ENCODE data around the gene RAD51AP1.

RAD51AP1 gene

GRCh38 chr12:4584281-4584680, 45.6 kb downstream of the RAD51AP1 start:
- no peak overlapping the region for H3K27ac ChIP-seq
- no peak for TF ChIP-seq CTCF (conservative IDR thresholded peaks at IDR 0.05)
- TF ChIP-seq ZFX (IDR thresholded peaks at IDR 0.05) = no peak

- no peak overlapping the region for H3K27ac ChIP-seq
- TF ChIP-seq ZFX (IDR thresholded peaks at IDR 0.05) = no peak
- TF ChIP-seq CTCF (conservative IDR thresholded peaks at IDR 0.05) = no peak
These were observed 46.2 kb downstream of the RAD51AP1 start for GRCh38 chr12:4584896-4585295.

GRCh38 chr12:4586500-4586899, 47.8 kb downstream of the RAD51AP1 start:
- no peak for TF ChIP-seq CTCF (conservative IDR thresholded peaks at IDR 0.05)
- TF ChIP-seq ZFX (IDR thresholded peaks at IDR 0.05) = no peak
- H3K27ac ChIP-seq = no peak overlapping the region

- H3K27ac ChIP-seq = no peak overlapping the region
- TF ChIP-seq ZFX (IDR thresholded peaks at IDR 0.05) = no peak
- no peak for TF ChIP-seq CTCF (conservative IDR thresholded peaks at IDR 0.05)
These were observed 48.4 kb downstream of the RAD51AP1 start for GRCh38 chr12:4587108-4587507.

GRCh38 chr12:4588916-4589315, 50.2 kb downstream of the RAD51AP1 start:
- TF ChIP-seq CTCF (conservative IDR thresholded peaks at IDR 0.05) (no peak), ZFX (IDR thresholded peaks at IDR 0.05) (no peak)
- H3K27ac ChIP-seq = no peak overlapping the region

- H3K27ac ChIP-seq = no peak overlapping the region
- TF ChIP-seq CTCF (conservative IDR thresholded peaks at IDR 0.05) (no peak), ZFX (IDR thresholded peaks at IDR 0.05) (no peak)
These were observed 51.3 kb downstream of the RAD51AP1 start for GRCh38 chr12:4589941-4590340.

GRCh38 chr12:4591180-4591687, 52.5 kb downstream of the RAD51AP1 start:
- no peak overlapping the region for H3K27ac ChIP-seq
- TF ChIP-seq ZFX (IDR thresholded peaks at IDR 0.05) (no peak), CTCF (conservative IDR thresholded peaks at IDR 0.05) (no peak)

All from C4-2B (cell line).